Measurements from ENCODE around the gene CGN.

Gene CGN

DNA sequence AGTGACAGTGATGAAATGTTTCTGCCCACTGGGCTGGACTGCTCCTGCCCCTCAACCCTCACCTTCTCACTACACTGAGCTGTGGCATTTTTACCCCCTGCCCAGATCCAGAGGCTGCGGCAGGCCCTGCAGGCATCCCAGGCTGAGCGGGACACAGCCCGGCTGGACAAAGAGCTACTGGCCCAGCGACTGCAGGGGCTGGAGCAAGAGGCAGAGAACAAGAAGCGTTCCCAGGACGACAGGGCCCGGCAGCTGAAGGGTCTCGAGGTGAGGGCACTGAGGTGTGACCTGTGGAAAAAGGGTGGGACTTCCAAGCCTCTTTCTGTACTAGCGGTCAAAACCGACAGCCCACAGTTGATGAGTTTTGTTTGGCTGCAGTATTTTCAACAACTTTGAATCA is 22.7 kb downstream of the CGN start:
- Histone ChIP-seq H3K4me3 (replicated peaks; ENCODE audit: low read depth, low read length) (no peak overlapping the region), H3K27me3 (replicated peaks; ENCODE audit: control insufficient read depth, insufficient read depth, low read length) (no peaks in the 10 kb centered on the region), H3K36me3 (ENCODE audit: control insufficient read depth, insufficient read depth, low read length) (no peaks in the 10 kb centered on the region)
- no peak for DNase-seq (ENCODE audit: extremely low read depth, insufficient read length)
- TF ChIP-seq, protein P1, sequence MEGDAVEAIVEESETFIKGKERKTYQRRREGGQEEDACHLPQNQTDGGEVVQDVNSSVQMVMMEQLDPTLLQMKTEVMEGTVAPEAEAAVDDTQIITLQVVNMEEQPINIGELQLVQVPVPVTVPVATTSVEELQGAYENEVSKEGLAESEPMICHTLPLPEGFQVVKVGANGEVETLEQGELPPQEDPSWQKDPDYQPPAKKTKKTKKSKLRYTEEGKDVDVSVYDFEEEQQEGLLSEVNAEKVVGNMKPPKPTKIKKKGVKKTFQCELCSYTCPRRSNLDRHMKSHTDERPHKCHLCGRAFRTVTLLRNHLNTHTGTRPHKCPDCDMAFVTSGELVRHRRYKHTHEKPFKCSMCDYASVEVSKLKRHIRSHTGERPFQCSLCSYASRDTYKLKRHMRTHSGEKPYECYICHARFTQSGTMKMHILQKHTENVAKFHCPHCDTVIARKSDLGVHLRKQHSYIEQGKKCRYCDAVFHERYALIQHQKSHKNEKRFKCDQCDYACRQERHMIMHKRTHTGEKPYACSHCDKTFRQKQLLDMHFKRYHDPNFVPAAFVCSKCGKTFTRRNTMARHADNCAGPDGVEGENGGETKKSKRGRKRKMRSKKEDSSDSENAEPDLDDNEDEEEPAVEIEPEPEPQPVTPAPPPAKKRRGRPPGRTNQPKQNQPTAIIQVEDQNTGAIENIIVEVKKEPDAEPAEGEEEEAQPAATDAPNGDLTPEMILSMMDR (IDR thresholded peaks at IDR 0.05; ENCODE audit: insufficient read depth, low read length, poor library complexity, severe bottlenecking), result no peak

DNA sequence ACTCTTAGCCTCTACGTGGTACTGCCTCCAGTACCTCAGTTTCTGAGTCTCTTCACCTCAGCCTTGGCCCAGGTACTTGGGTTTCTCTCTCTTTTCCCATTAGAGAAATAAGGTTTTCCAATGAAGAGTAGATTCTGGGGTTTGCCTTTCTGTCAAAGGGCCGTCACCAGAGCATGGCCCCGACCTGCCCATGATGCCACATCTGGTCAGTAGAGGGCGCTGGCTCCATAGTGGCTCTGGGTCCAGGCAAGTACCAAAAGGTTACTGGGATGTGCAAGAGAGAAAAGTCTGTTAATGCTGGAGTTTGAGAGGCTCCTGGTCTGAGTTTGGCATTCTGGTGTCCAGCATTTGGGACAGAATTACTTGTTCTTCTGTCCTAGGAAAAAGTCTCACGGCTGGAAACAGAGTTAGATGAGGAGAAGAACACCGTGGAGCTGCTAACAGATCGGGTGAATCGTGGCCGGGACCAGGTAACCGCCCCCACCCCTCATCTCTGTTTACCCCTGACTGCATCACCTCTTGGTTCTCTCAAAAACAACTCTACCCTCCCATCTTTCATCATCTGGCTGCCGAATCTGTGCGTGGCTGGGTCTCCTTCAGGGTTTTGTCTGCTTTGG is 23.6 kb downstream of the CGN start:
- Histone ChIP-seq H3K36me3 (ENCODE audit: control insufficient read depth, insufficient read depth, low read length) (no peaks in the 10 kb centered on the region), H3K27me3 (replicated peaks; ENCODE audit: control insufficient read depth, insufficient read depth, low read length) (no peaks in the 10 kb centered on the region), H3K4me3 (replicated peaks; ENCODE audit: low read depth, low read length) (no peak overlapping the region)
- peak; percentile 33 for DNase-seq (ENCODE audit: extremely low read depth, insufficient read length)
- TF ChIP-seq, protein P1 (IDR thresholded peaks at IDR 0.05; ENCODE audit: insufficient read depth, low read length, poor library complexity, severe bottlenecking), result peak; percentile 96

DNA sequence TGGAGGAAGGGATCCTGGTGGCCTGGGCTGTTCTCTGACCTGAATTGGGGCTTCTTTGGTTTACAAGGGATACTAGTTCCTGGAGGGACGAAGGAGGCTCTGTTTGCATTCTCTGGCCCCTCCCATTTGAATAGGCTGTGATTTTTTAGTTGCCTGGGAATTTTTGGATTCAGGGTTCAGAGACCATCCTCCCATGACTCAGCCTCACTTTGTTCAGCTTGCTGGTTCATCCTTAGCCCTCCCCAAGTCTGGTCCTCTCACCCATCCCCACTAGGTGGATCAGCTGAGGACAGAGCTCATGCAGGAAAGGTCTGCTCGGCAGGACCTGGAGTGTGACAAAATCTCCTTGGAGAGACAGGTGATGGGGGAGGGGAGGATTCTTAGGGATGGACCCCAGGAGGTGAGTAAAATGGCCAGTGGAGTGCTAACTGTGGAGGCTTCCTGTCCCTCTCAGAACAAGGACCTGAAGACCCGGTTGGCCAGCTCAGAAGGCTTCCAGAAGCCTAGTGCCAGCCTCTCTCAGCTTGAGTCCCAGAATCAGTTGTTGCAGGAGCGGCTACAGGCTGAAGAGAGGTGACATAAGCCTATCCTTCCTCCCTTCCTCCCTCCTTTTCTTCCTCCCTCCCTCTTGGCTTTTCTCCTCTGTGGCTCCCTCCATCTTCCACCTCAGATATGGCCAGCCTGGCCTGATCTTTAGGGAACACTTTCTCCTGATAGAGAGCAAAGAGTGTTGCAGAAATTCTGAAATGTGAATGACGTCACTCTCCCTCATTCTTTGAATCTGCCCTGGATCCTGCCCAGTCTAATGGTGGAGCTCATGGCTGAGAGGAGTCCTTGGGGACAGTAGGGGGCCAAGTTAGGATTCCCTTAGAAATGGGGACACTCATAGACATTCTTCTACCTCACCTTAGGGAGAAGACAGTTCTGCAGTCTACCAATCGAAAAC is 24.4 kb downstream of the CGN start:
- Histone ChIP-seq H3K27me3 (replicated peaks; ENCODE audit: control insufficient read depth, insufficient read depth, low read length) (no peaks in the 10 kb centered on the region), H3K36me3 (ENCODE audit: control insufficient read depth, insufficient read depth, low read length) (no peaks in the 10 kb centered on the region), H3K4me3 (replicated peaks; ENCODE audit: low read depth, low read length) (no peak overlapping the region)
- TF ChIP-seq, protein P1 (IDR thresholded peaks at IDR 0.05; ENCODE audit: insufficient read depth, low read length, poor library complexity, severe bottlenecking), result no peak
- DNase-seq (ENCODE audit: extremely low read depth, insufficient read length), result no peak

DNA sequence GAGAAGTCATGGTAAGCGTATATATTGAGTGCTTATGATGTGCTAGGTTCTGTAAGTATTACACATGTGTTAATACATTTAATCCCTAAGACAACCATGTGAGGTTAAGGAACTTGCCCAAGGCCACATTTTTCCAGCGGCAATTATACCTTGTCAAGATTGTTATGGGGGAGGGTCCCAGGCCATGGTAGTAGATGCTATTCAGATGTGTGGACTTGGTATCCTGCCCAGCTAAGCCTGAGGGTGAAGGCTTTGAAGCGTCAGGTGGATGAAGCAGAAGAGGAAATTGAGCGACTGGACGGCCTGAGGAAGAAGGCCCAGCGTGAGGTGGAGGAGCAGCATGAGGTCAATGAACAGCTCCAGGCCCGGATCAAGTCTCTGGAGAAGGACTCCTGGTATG is 25.3 kb downstream of the CGN start:
- TF ChIP-seq, protein P1 (IDR thresholded peaks at IDR 0.05; ENCODE audit: insufficient read depth, low read length, poor library complexity, severe bottlenecking), result no peak
- no peak overlapping the region for H3K4me3 ChIP-seq (replicated peaks; ENCODE audit: low read depth, low read length)
- H3K27me3 ChIP-seq (replicated peaks; ENCODE audit: control insufficient read depth, insufficient read depth, low read length), result no peaks in the 10 kb centered on the region
- DNase-seq (ENCODE audit: extremely low read depth, insufficient read length), result no peak
- no peaks in the 10 kb centered on the region for H3K36me3 ChIP-seq (ENCODE audit: control insufficient read depth, insufficient read depth, low read length)

- no peak for DNase-seq (ENCODE audit: extremely low read depth, insufficient read length)
- H3K36me3 ChIP-seq (ENCODE audit: control insufficient read depth, insufficient read depth, low read length), result no peaks in the 10 kb centered on the region
- H3K4me3 ChIP-seq (replicated peaks; ENCODE audit: low read depth, low read length), result no peak overlapping the region
- no peaks in the 10 kb centered on the region for H3K27me3 ChIP-seq (replicated peaks; ENCODE audit: control insufficient read depth, insufficient read depth, low read length)
- TF ChIP-seq, protein P1 (IDR thresholded peaks at IDR 0.05; ENCODE audit: insufficient read depth, low read length, poor library complexity, severe bottlenecking), result no peak
These were observed 25.9 kb downstream of the CGN start for GRCh38 chr1:151537112-151537511.

Measured in GM06990 (cell line).